HepG2 (cell line): ENCODE results near the gene OSBPL1A. TPM values are rescaled to one million over a fixed set of nuclear protein-coding genes. Genes with fewer than 3 reads are reported as not detected.

Experiments
- ATAC-seq: fragments of 200-7000 bp; cut with Tn5 transposase; 3 replicates; pipeline ENCODE4 v1.9.1; 2020; ENCODE audit warnings: mild to moderate bottlenecking, moderate library complexity
- BruUV-seq: library from RNA; stranded (reverse); fragments of 400-500 nt; replicated peaks from 2 replicates; lab custom pipeline; 2021; lab: Mats Ljungman, UMichigan
- CTCF ChIA-PET: fragments of 300-600 bp; formaldehyde crosslinking; extraction: SDS; loops from one replicate; lab custom pipeline; 2021; ENCODE audit warnings: low total read pairs, inconsistent platforms, low intra/inter-chr PET ratio; lab: Yijun Ruan, JAX
- POLR2A ChIA-PET: fragments of 350-600 bp; sonication (Branson Sonifier 250); formaldehyde crosslinking; loops from one replicate; lab custom pipeline; 2020; ENCODE audit warnings: antibody characterized with exemption, inconsistent platforms; lab: Yijun Ruan, JAX
- DNase-seq: peaks from one replicate; pipeline ENCODE4 v3.0.0-alpha.2; 2015; ENCODE audit warnings: low spot score
- FAIRE-seq: peaks from 3 replicates; lab custom pipeline; 2011; peaks lifted over from hg19 to GRCh38; lab: Jason Lieb, UNC
- H2AFZ ChIP-seq: one replicate; pipeline ENCODE4 v1.6.1; 2011; ENCODE audit warnings: low read length, inconsistent platforms
- H3K27ac ChIP-seq: fragments of 300-600 bp; 3 replicates; pipeline ENCODE4 v1.8.0; 2011; ENCODE audit warnings: mixed run types, mild to moderate bottlenecking, mixed read lengths, low read length, inconsistent platforms; ENCODE audit not compliant: insufficient read depth; ENCODE audit errors: extremely low read length
- H3K27me3 ChIP-seq, 2 experiments: fragments of 200-600 bp in 1 of 2; 2 replicates in 1 of 2; 3 replicates in 1 of 2; pipeline versions ENCODE4 v1.6.0 to v1.8.0; 2011; ENCODE audit warnings: low read length in 2 of 2, mild to moderate bottlenecking in 2 of 2, moderate library complexity in 2 of 2, inconsistent platforms in 1 of 2; ENCODE audit not compliant: insufficient read depth in 2 of 2, control insufficient read depth in 1 of 2
- H3K36me3 ChIP-seq, 2 experiments: fragments of 200-600 bp in 1 of 2; replicated peaks in 1 of 2; 2 replicates in 1 of 2; 3 replicates in 1 of 2; pipeline versions ENCODE4 v1.5.1 to v1.8.0; 2011; ENCODE audit warnings: low read length in 2 of 2, inconsistent platforms in 1 of 2; ENCODE audit not compliant: insufficient read depth in 2 of 2, control insufficient read depth in 1 of 2
- H3K4me1 ChIP-seq: 2 replicates; pipeline ENCODE4 v1.5.1; 2012; ENCODE audit warnings: low read length, inconsistent platforms; ENCODE audit not compliant: insufficient read depth
- H3K4me2 ChIP-seq: 2 replicates; pipeline ENCODE4 v1.6.0; 2011; ENCODE audit warnings: low read depth, low read length, inconsistent platforms
- H3K4me3 ChIP-seq, 3 experiments: fragments of 200-600 bp in 1 of 3; sonication (generic), shearing (Covaris generic) in 1 of 3; replicated peaks in 1 of 3; 2 replicates each; pipeline ENCODE4 v1.5.1; 2011 to 2016; ENCODE audit warnings: low read length in 3 of 3, inconsistent platforms in 2 of 3, low read depth in 2 of 3, mild to moderate bottlenecking in 2 of 3, control low read depth in 1 of 3, mixed read lengths in 1 of 3; ENCODE audit not compliant: insufficient read depth in 1 of 3
- H3K79me2 ChIP-seq: one replicate; pipeline ENCODE4 v1.6.1; 2011; ENCODE audit warnings: low read length, inconsistent platforms; ENCODE audit not compliant: insufficient read depth
- H3K9ac ChIP-seq: 2 replicates; pipeline ENCODE4 v1.6.0; 2011; ENCODE audit warnings: mild to moderate bottlenecking, low read depth, low read length, inconsistent platforms; ENCODE audit not compliant: insufficient read depth
- H3K9me3 ChIP-seq: 2 replicates; pipeline ENCODE4 v1.5.1; 2012; ENCODE audit warnings: mild to moderate bottlenecking, low read length
- H4K20me1 ChIP-seq: 2 replicates; pipeline ENCODE4 v1.6.0; 2011; ENCODE audit warnings: inconsistent platforms, mild to moderate bottlenecking, low read length, moderate library complexity; ENCODE audit not compliant: insufficient read depth
- BRD4 ChIP-seq: sonication (generic); formaldehyde crosslinking; IDR thresholded peaks from 2 replicates; pipeline ENCODE4 v1.4.0; 2020; ENCODE audit warnings: missing genetic modification reagents
- NPAS2 ChIP-seq: sonication (generic); formaldehyde crosslinking; IDR thresholded peaks from 2 replicates; pipeline ENCODE4 v1.8.0; 2022; ENCODE audit warnings: mild to moderate bottlenecking, missing genetic modification reagents, borderline replicate concordance
- ZNF160 ChIP-seq: sonication (generic); formaldehyde crosslinking; IDR thresholded peaks from 2 replicates; pipeline ENCODE4 v1.8.0; 2022; ENCODE audit warnings: mild to moderate bottlenecking, inconsistent platforms, missing genetic modification reagents
- ZNF253 ChIP-seq: sonication (generic); formaldehyde crosslinking; IDR thresholded peaks from 2 replicates; pipeline ENCODE4 v1.8.0; 2022; ENCODE audit warnings: mild to moderate bottlenecking, missing genetic modification reagents, borderline replicate concordance
- ZNF747 ChIP-seq: sonication (generic); formaldehyde crosslinking; IDR thresholded peaks from 2 replicates; pipeline ENCODE4 v1.8.1; 2023; ENCODE audit warnings: missing genetic modification reagents, mild to moderate bottlenecking, borderline replicate concordance
- WGBS: methylation state at CpG from one replicate; pipeline ENCODE4 v1.1.6; 2017; ENCODE audit warnings: low lambda C conversion rate; 5-methylcytosine and 5-hydroxymethylcytosine counted together
- in situ Hi-C: cut with HindIII; loops from 2 replicates; pipeline ENCODE4 v1.10.0; 2017; ENCODE audit warnings: low pct_unique_long_range_greater_than_20kb; ENCODE audit not compliant: extremely low pct_ligation_motif_present
- intact Hi-C: fragments of 100-400 bp; cut with micrococcal nuclease; formaldehyde crosslinking; loops from one replicate; pipeline ENCODE4 v1.10.0; 2022; ENCODE audit not compliant: unreplicated experiment
- polyA plus RNA-seq, 8 experiments: library from polyadenylated mRNA; depleted of rRNA in 3 of 8; stranded (reverse) in 7 of 8; unstranded in 1 of 8; fragments of >200 nt; fragmentation: Illumina TruSeq in 4 of 8; extraction: Trizol in 4 of 8; gene quantifications; 2 replicates each; pipeline versions ENCODE4 v1.2.1 to v1.2.3, GENCODE V29; 2011 to 2016; ENCODE audit warnings: low read depth in 4 of 8, missing spikeins in 1 of 8, mixed read lengths in 1 of 8; ENCODE audit not compliant: insufficient read depth in 1 of 8
- total RNA-seq, 5 experiments: library from RNA; depleted of rRNA; stranded (reverse); fragments of >200 nt; fragmentation: Illumina TruSeq; extraction: Trizol; gene quantifications; 2 replicates each; pipeline ENCODE4 v1.2.3, GENCODE V29; 2016; ENCODE audit warnings: low read depth in 1 of 5
- TF ChIP-seq, protein P1 (sequence below): IDR thresholded peaks from 2 replicates; pipeline ENCODE4 v1.6.1; 2016; ENCODE audit warnings: low read depth, control low read depth
- TF ChIP-seq, protein P2 (sequence below): conservative IDR thresholded peaks from 2 replicates; pipeline ENCODE4 v1.6.1; 2018; ENCODE audit warnings: missing genetic modification reagents

OSBPL1A gene
- total and polyA plus RNA-seq, 2 of the 13 experiments (the other 11 are each of a cell fraction or from before 2014, with no cell fraction given) = 0.02 TPM; not detected in 1

- in situ Hi-C loops = no loop called here
- Histone ChIP-seq H4K20me1 (no peaks in the 10 kb centered on the region), H3K4me2 (no peak overlapping the region), H3K9me3 (no peaks in the 10 kb centered on the region), H3K9ac (no peak overlapping the region), H3K4me3 (no peak overlapping the region), H3K27me3 (no peaks in the 10 kb centered on the region; a peak in 1 of 5 replicates), H2AFZ (no peak overlapping the region), H3K36me3 (no peaks in the 10 kb centered on the region), H3K79me2 (no peaks in the 10 kb centered on the region), H3K27ac (no peak overlapping the region), H3K4me1 (no peaks in the 10 kb centered on the region)
- no peak for FAIRE-seq
- no peak for ATAC-seq
- WGBS = 54% methylated on average over 8 of the region's 8 CpGs
- POLR2A ChIA-PET = no interaction called here
- no peak for DNase-seq
- BruUV-seq = no TSS peak
- CTCF ChIA-PET = no interaction called here
- intact Hi-C loops = no loop called here
- TF ChIP-seq, protein P1, sequence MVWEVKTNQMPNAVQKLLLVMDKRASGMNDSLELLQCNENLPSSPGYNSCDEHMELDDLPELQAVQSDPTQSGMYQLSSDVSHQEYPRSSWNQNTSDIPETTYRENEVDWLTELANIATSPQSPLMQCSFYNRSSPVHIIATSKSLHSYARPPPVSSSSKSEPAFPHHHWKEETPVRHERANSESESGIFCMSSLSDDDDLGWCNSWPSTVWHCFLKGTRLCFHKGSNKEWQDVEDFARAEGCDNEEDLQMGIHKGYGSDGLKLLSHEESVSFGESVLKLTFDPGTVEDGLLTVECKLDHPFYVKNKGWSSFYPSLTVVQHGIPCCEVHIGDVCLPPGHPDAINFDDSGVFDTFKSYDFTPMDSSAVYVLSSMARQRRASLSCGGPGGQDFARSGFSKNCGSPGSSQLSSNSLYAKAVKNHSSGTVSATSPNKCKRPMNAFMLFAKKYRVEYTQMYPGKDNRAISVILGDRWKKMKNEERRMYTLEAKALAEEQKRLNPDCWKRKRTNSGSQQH (CRISPR knock-in tag) = no peak
- TF ChIP-seq ZNF253 (CRISPR knock-in tag) (no peak), ZNF747 (no peak), NPAS2 (no peak), ZNF160 (CRISPR knock-in tag) (no peak), BRD4 (CRISPR knock-in tag) (no peak)
- TF ChIP-seq, protein P2, sequence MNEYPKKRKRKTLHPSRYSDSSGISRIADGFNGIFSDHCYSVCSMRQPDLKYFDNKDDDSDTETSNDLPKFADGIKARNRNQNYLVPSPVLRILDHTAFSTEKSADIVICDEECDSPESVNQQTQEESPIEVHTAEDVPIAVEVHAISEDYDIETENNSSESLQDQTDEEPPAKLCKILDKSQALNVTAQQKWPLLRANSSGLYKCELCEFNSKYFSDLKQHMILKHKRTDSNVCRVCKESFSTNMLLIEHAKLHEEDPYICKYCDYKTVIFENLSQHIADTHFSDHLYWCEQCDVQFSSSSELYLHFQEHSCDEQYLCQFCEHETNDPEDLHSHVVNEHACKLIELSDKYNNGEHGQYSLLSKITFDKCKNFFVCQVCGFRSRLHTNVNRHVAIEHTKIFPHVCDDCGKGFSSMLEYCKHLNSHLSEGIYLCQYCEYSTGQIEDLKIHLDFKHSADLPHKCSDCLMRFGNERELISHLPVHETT (CRISPR knock-in tag) = no peak
Observed at GRCh38 chr18:24231773-24232735, 165.6 kb downstream of the OSBPL1A start.
